ENCODE measurements around the gene C19orf67. TPM values are rescaled to one million over a fixed set of nuclear protein-coding genes. Genes with fewer than 3 reads are reported as not detected.
A peak's percentile ranks its signal among the peaks of the same experiment; 100 is the strongest.
"Not testable (repeated sequence)": the region's sequence is repeated elsewhere in the genome, so short reads cannot be mapped to it uniquely, and the experiment has no call there.

The C19orf67 gene
- total RNA-seq, 2 donors from 2014 or later: 0.97 TPM; not detected in 1

GRCh38 chr19:14035706-14036105, 49.9 kb downstream of the C19orf67 start:
- Histone ChIP-seq H3K27me3 (replicated peaks; ENCODE audit: insufficient read depth) (no peaks in the 10 kb centered on the region), H3K36me3 (no peaks in the 10 kb centered on the region), H3K27ac (no peak overlapping the region), H3K9me3 (no peaks in the 10 kb centered on the region), H3K4me1 (replicated peaks) (no peaks in the 10 kb centered on the region), H3K4me3 (no peak overlapping the region)
- DNase-seq (ENCODE audit: low spot score): no peak
- intact Hi-C loops (cut with DNase I): no loop called here
- TF ChIP-seq POLR2AphosphoS5 (IDR thresholded peaks at IDR 0.05): no peak
- TF ChIP-seq CTCF (IDR thresholded peaks at IDR 0.05): no peak
- TF ChIP-seq POLR2A (IDR thresholded peaks at IDR 0.05): no peak
- 86% methylated on average over 7 of the region's 7 CpGs for WGBS

- H3K9me3 ChIP-seq; H3K27ac ChIP-seq; H3K36me3 ChIP-seq; H3K4me1 ChIP-seq (replicated peaks); DNase-seq (ENCODE audit: low spot score); H3K27me3 ChIP-seq (replicated peaks; ENCODE audit: insufficient read depth); intact Hi-C loops (cut with DNase I); H3K4me3 ChIP-seq: not testable (repeated sequence)
- 92% methylated on average over 12 of the region's 12 CpGs for WGBS
- TF ChIP-seq CTCF (IDR thresholded peaks at IDR 0.05): peak in 1 of 4 experiments; percentile 9
These were observed 50.4 kb downstream of the C19orf67 start for GRCh38 chr19:14035159-14035558.

GRCh38 chr19:14033946-14034345, 51.6 kb downstream of the C19orf67 start:
- WGBS: 94% methylated on average over 2 of the region's 2 CpGs
- H3K4me1 ChIP-seq (replicated peaks): no peaks in the 10 kb centered on the region
- H3K36me3 ChIP-seq: no peaks in the 10 kb centered on the region
- intact Hi-C loops (cut with DNase I): no loop called here
- H3K27me3 ChIP-seq (replicated peaks; ENCODE audit: insufficient read depth): no peaks in the 10 kb centered on the region
- no peak for DNase-seq (ENCODE audit: low spot score)
- H3K4me3 ChIP-seq: no peak overlapping the region
- TF ChIP-seq POLR2AphosphoS5 (IDR thresholded peaks at IDR 0.05): no peak
- no peaks in the 10 kb centered on the region for H3K9me3 ChIP-seq
- H3K27ac ChIP-seq: no peak overlapping the region

GRCh38 chr19:14031719-14032480, 53.7 kb downstream of the C19orf67 start, which contains the start of gene IL27RA:
Gene IL27RA (plus strand): TSS chr19:14031762. CDS start chr19:14031873, 111 bp downstream.
- intact Hi-C loops (cut with DNase I): no loop called here
- peak; percentile 26 for DNase-seq (ENCODE audit: low spot score)
- H3K36me3 ChIP-seq: no peaks in the 10 kb centered on the region
- under 1% methylated on average over 39 of the region's 63 CpGs for WGBS
- TF ChIP-seq CTCF (IDR thresholded peaks at IDR 0.05) (peak; percentile 15 to 66 (median 40)), POLR2AphosphoS5 (IDR thresholded peaks at IDR 0.05) (no peak), POLR2A (IDR thresholded peaks at IDR 0.05) (no peak)
- peak within 1 kb of the TSS; percentile 45 to 52 for H3K27ac ChIP-seq
- peak within 1 kb of the TSS; percentile 40 to 49 for H3K4me3 ChIP-seq
- H3K27me3 ChIP-seq (replicated peaks; ENCODE audit: insufficient read depth): no peaks in the 10 kb centered on the region
- H3K9me3 ChIP-seq: no peaks in the 10 kb centered on the region
- no peaks in the 10 kb centered on the region for H3K4me1 ChIP-seq (replicated peaks)

Other genes with a start within 250 kb of the C19orf67 start
- 1 to 10 TPM in 1 of 2 donors, not detected in 1; 1.5 TPM for gene NANOS3, start 208.6 kb downstream of the C19orf67 start, total RNA-seq
- 10 to 100 TPM in 1 of 2 donors, 1 to 10 TPM in 1; 2.0 to 12.6 TPM for gene BRME1, start 179.7 kb downstream of the C19orf67 start, total RNA-seq
- gene CC2D1A, start 179.6 kb downstream of the C19orf67 start, total RNA-seq: 10 to 100 TPM; 40.9 to 64.8 TPM
- gene PODNL1, start 147.4 kb downstream of the C19orf67 start, total RNA-seq: 1 to 10 TPM in 1 of 2 donors, under 1 TPM in 1; 0.50 to 9.1 TPM
- 10 to 100 TPM; 18.6 to 47.4 TPM for gene DCAF15, start 133.3 kb downstream of the C19orf67 start, total RNA-seq
- 10 to 100 TPM in 1 of 2 donors, 1 to 10 TPM in 1; 9.2 to 12.7 TPM for gene RFX1, start 79.5 kb downstream of the C19orf67 start, total RNA-seq
- gene RLN3, start 57.6 kb downstream of the C19orf67 start, total RNA-seq: not detected
- gene IL27RA, start 54.0 kb downstream of the C19orf67 start, total RNA-seq: 1 to 10 TPM; 4.7 to 8.3 TPM
- 10 to 100 TPM in 1 of 2 donors, 1 to 10 TPM in 1; 1.8 to 16.1 TPM for gene PALM3, start 23.7 kb downstream of the C19orf67 start, total RNA-seq
- 10 to 100 TPM; 12.4 to 17.2 TPM for gene MISP3, start 13.0 kb downstream of the C19orf67 start, total RNA-seq
- 10 to 100 TPM; 25.4 to 48.2 TPM for gene SAMD1, start 5.0 kb upstream of the C19orf67 start, total RNA-seq
- gene PRKACA, start 32.0 kb upstream of the C19orf67 start, total RNA-seq: 100 to 1,000 TPM in 1 of 2 donors, 10 to 100 TPM in 1; 34.8 to 106 TPM
- 10 to 100 TPM in 1 of 2 donors, 1 to 10 TPM in 1; 5.1 to 19.7 TPM for gene ASF1B, start 50.8 kb upstream of the C19orf67 start, total RNA-seq
- 10 to 100 TPM; 13.0 to 44.1 TPM for gene ADGRL1, start 120.4 kb upstream of the C19orf67 start, total RNA-seq